Measurements from ENCODE around the gene RAI14. TPM values are rescaled to one million over a fixed set of nuclear protein-coding genes. Genes with fewer than 3 reads are reported as not detected.

The RAI14 gene
- total RNA-seq, 6 experiments from 2014 or later = 256 to 360 (median 323) TPM

GRCh38 chr5:34648840-34649158 lies 7.3 kb upstream of the RAI14 start:
- Mint-ChIP-seq H3K4me3 (no peak overlapping the region), H3K4me1 (ENCODE audit: low read depth) (peaks cover 34% of the 10 kb centered on the region), H3K36me3 (ENCODE audit: low read depth) (no peaks in the 10 kb centered on the region), H3K9me3 (no peaks in the 10 kb centered on the region), H3K27ac (peak overlapping the region; percentile 52), H3K27me3 (ENCODE audit: insufficient read depth) (no peaks in the 10 kb centered on the region)
- no peak for DNase-seq
- TF ChIP-seq CTCF (IDR thresholded peaks at IDR 0.05) = no peak

GRCh38 chr5:34651791-34652190 lies 4.3 kb upstream of the RAI14 start:
- Mint-ChIP-seq H3K9me3 (no peaks in the 10 kb centered on the region), H3K4me3 (no peak overlapping the region), H3K27ac (no peak overlapping the region), H3K27me3 (ENCODE audit: insufficient read depth) (peaks cover 2% of the 10 kb centered on the region; the same call in 1 of the 2 replicates), H3K36me3 (ENCODE audit: low read depth) (no peaks in the 10 kb centered on the region), H3K4me1 (ENCODE audit: low read depth) (peaks cover 53% of the 10 kb centered on the region)
- no peak for TF ChIP-seq CTCF (IDR thresholded peaks at IDR 0.05)
- DNase-seq = no peak

GRCh38 chr5:34652466-34652865 lies 3.7 kb upstream of the RAI14 start:
- peaks cover 4% of the 10 kb centered on the region for H3K36me3 Mint-ChIP-seq (ENCODE audit: low read depth)
- H3K4me3 Mint-ChIP-seq = no peak overlapping the region
- no peak for TF ChIP-seq CTCF (IDR thresholded peaks at IDR 0.05)
- H3K9me3 Mint-ChIP-seq = no peaks in the 10 kb centered on the region
- peaks cover 6% of the 10 kb centered on the region for H3K27me3 Mint-ChIP-seq (ENCODE audit: insufficient read depth)
- no peak for DNase-seq
- peaks cover 53% of the 10 kb centered on the region for H3K4me1 Mint-ChIP-seq (ENCODE audit: low read depth)
- H3K27ac Mint-ChIP-seq = no peak overlapping the region

- H3K27me3 Mint-ChIP-seq (ENCODE audit: insufficient read depth) = peaks cover 6% of the 10 kb centered on the region
- no peak overlapping the region for H3K4me3 Mint-ChIP-seq
- no peak overlapping the region for H3K27ac Mint-ChIP-seq
- peaks cover 8% of the 10 kb centered on the region for H3K36me3 Mint-ChIP-seq (ENCODE audit: low read depth)
- peaks cover 53% of the 10 kb centered on the region for H3K4me1 Mint-ChIP-seq (ENCODE audit: low read depth)
- H3K9me3 Mint-ChIP-seq = no peaks in the 10 kb centered on the region
- peak; percentile 81 for DNase-seq
- TF ChIP-seq CTCF (IDR thresholded peaks at IDR 0.05) = peak; percentile 30
Observed at GRCh38 chr5:34652914-34653313, 3.2 kb upstream of the RAI14 start.

GRCh38 chr5:34653708-34654107 lies 2.4 kb upstream of the RAI14 start:
- DNase-seq = no peak
- Mint-ChIP-seq H3K27me3 (ENCODE audit: insufficient read depth) (peaks cover 8% of the 10 kb centered on the region), H3K27ac (no peak overlapping the region), H3K4me1 (ENCODE audit: low read depth) (peaks cover 53% of the 10 kb centered on the region), H3K4me3 (no peak overlapping the region), H3K9me3 (no peaks in the 10 kb centered on the region), H3K36me3 (ENCODE audit: low read depth) (peaks cover 12% of the 10 kb centered on the region)
- TF ChIP-seq CTCF (IDR thresholded peaks at IDR 0.05) = no peak

All from HFFc6 (cell line).